Neuronal stem cell (in vitro differentiated cells): Measurements from ENCODE around the gene GRIA4.

Experiments
- DNase-seq: peaks from one replicate; pipeline ENCODE4 v3.0.0-alpha.2; 2013; ENCODE audit warnings: low spot score
- H2AFZ ChIP-seq: one replicate; pipeline ENCODE4 v1.6.1; 2013; ENCODE audit warnings: mild to moderate bottlenecking, low read length, inconsistent platforms
- H2AK5ac ChIP-seq: 2 replicates; pipeline ENCODE4 v1.6.1; 2013; ENCODE audit warnings: low read depth, mild to moderate bottlenecking, inconsistent platforms, low read length, moderate library complexity, mixed read lengths
- H2BK120ac ChIP-seq: 2 replicates; pipeline ENCODE4 v1.6.1; 2013; ENCODE audit warnings: low read depth, mild to moderate bottlenecking, inconsistent platforms, low read length, moderate library complexity, mixed read lengths
- H2BK12ac ChIP-seq: one replicate; pipeline ENCODE4 v1.6.1; 2013; ENCODE audit warnings: low read length, inconsistent platforms
- H2BK15ac ChIP-seq: 2 replicates; pipeline ENCODE4 v1.6.1; 2013; ENCODE audit warnings: mild to moderate bottlenecking, low read length, inconsistent platforms, mixed read lengths
- H2BK5ac ChIP-seq: one replicate; pipeline ENCODE4 v1.6.1; 2013; ENCODE audit warnings: inconsistent platforms, mild to moderate bottlenecking, low read length, moderate library complexity
- H3K14ac ChIP-seq: one replicate; pipeline ENCODE4 v1.6.1; 2013; ENCODE audit warnings: low read length, inconsistent platforms
- H3K18ac ChIP-seq: 2 replicates; pipeline ENCODE4 v1.6.1; 2013; ENCODE audit warnings: low read length, inconsistent platforms
- H3K23ac ChIP-seq: 2 replicates; pipeline ENCODE4 v1.6.1; 2013; ENCODE audit warnings: low read depth, mild to moderate bottlenecking, mixed read lengths, low read length, inconsistent platforms; ENCODE audit not compliant: poor library complexity
- H3K27ac ChIP-seq: replicated peaks from 3 replicates; pipeline ENCODE4 v1.5.1; 2013; ENCODE audit warnings: low read length, inconsistent platforms
- H3K27me3 ChIP-seq, 3 experiments: 2 replicates each; pipeline ENCODE4 v1.6.1; 2013; ENCODE audit warnings: low read length in 3 of 3, mild to moderate bottlenecking in 2 of 3, inconsistent platforms in 1 of 3, low read depth in 1 of 3, mixed read lengths in 1 of 3, moderate library complexity in 1 of 3; ENCODE audit not compliant: control insufficient read depth in 3 of 3, insufficient read depth in 3 of 3
- H3K36me3 ChIP-seq, 2 donors: replicated peaks in 1 of 2; 2 replicates each; pipeline ENCODE4 v1.6.1; 2013; ENCODE audit warnings: low read length in 2 of 2; ENCODE audit not compliant: control insufficient read depth in 2 of 2, insufficient read depth in 2 of 2
- H3K4ac ChIP-seq: 2 replicates; pipeline ENCODE4 v1.6.1; 2013; ENCODE audit warnings: inconsistent platforms, mild to moderate bottlenecking, low read length, moderate library complexity
- H3K4me1 ChIP-seq, 2 donors: 1 replicate in 1 of 2; 2 replicates in 1 of 2; pipeline ENCODE4 v1.6.1; 2013; ENCODE audit warnings: low read length in 2 of 2, low read depth in 1 of 2; ENCODE audit not compliant: control insufficient read depth in 2 of 2, insufficient read depth in 1 of 2
- H3K4me2 ChIP-seq: one replicate; pipeline ENCODE4 v1.6.1; 2013; ENCODE audit warnings: mild to moderate bottlenecking, low read length, inconsistent platforms; ENCODE audit not compliant: insufficient read depth, poor library complexity, severe bottlenecking
- H3K4me3 ChIP-seq, 2 donors: 2 replicates each; pipeline ENCODE4 v1.5.1; 2013; ENCODE audit warnings: low read length in 2 of 2, mild to moderate bottlenecking in 2 of 2, inconsistent platforms in 1 of 2, moderate library complexity in 1 of 2
- H3K79me1 ChIP-seq: one replicate; pipeline ENCODE4 v1.6.1; 2013; ENCODE audit warnings: low read depth, mild to moderate bottlenecking, inconsistent platforms, low read length, moderate library complexity
- H3K9ac ChIP-seq: one replicate; pipeline ENCODE4 v1.6.1; 2013; ENCODE audit warnings: mild to moderate bottlenecking, low read depth, low read length, inconsistent platforms; ENCODE audit not compliant: poor library complexity
- H3K9me3 ChIP-seq, 2 donors: replicated peaks in 1 of 2; 2 replicates each; pipeline versions ENCODE3 to v1.6.1; 2013; ENCODE audit warnings: low read length in 2 of 2, mild to moderate bottlenecking in 2 of 2, inconsistent platforms in 1 of 2, low read depth in 1 of 2, mixed read lengths in 1 of 2, moderate library complexity in 1 of 2; ENCODE audit not compliant: control insufficient read depth in 2 of 2, insufficient read depth in 1 of 2
- H4K8ac ChIP-seq: one replicate; pipeline ENCODE4 v1.6.1; 2013; ENCODE audit warnings: low read depth, mild to moderate bottlenecking, inconsistent platforms, low read length, moderate library complexity
- H4K91ac ChIP-seq: one replicate; pipeline ENCODE4 v1.6.1; 2013; ENCODE audit warnings: low read length, low read depth, mild to moderate bottlenecking, inconsistent platforms; ENCODE audit not compliant: poor library complexity
- WGBS, 2 donors: extraction: QIAGEN DNeasy Blood & Tissue Kit; methylation state at CpG; one replicate each; pipeline ENCODE4 v1.1.7; 2013; ENCODE audit warnings: missing lambda C conversion rate in 2 of 2, mixed read lengths in 1 of 2; ENCODE audit not compliant: insufficient read length in 2 of 2, insufficient replicate concordance in 1 of 2; ENCODE audit errors: extremely low coverage in 2 of 2; 5-methylcytosine and 5-hydroxymethylcytosine counted together

GRIA4 gene

GRCh38 chr11:105635466-105635865 lies 25.6 kb downstream of the GRIA4 start:
- Histone ChIP-seq H3K36me3 (no peaks in the 10 kb centered on the region), H3K4me1 (no peaks in the 10 kb centered on the region), H3K79me1 (no peaks in the 10 kb centered on the region), H2AFZ (no peak overlapping the region), H2BK120ac (no peak overlapping the region), H3K18ac (no peak overlapping the region), H3K27me3 (no peaks in the 10 kb centered on the region), H2AK5ac (no peak overlapping the region), H3K14ac (no peak overlapping the region), H3K9me3 (no peaks in the 10 kb centered on the region), H3K9ac (no peak overlapping the region), H2BK15ac (no peak overlapping the region), H2BK12ac (no peak overlapping the region), H3K4ac (no peak overlapping the region), H2BK5ac (no peak overlapping the region), H3K4me2 (no peak overlapping the region), H4K8ac (no peak overlapping the region), H3K23ac (no peak overlapping the region), H3K27ac (no peak overlapping the region), H3K4me3 (no peak overlapping the region), H4K91ac (no peak overlapping the region)
- WGBS, 2 donors = no CpG with 5 or more reads among the region's 4 CpGs
- no peak for DNase-seq

DNA sequence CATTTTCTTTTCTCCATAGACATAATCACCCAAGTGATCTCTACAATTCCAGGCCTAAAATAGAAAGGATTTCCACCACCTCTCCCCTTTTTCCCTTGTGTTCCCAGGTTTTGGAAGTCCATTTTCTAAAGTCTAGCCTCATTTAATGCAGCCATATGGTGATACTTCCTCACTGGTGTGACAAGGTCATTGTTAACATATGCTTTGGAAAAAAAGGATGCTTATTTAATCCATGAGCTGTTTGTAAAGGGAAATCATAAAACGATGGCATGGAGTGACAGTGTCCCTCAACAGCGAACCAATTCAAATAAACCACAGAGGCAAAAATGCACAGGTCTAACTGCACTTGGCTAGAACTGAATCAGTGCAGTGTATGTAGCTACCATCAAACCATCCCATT lies 26.6 kb downstream of the GRIA4 start:
- H2BK120ac ChIP-seq = no peak overlapping the region
- no peaks in the 10 kb centered on the region for H3K36me3 ChIP-seq
- H3K79me1 ChIP-seq = no peaks in the 10 kb centered on the region
- no peak overlapping the region for H2BK12ac ChIP-seq
- H2BK15ac ChIP-seq = no peak overlapping the region
- H3K27me3 ChIP-seq = no peaks in the 10 kb centered on the region
- no peak overlapping the region for H3K27ac ChIP-seq
- no peaks in the 10 kb centered on the region for H3K4me1 ChIP-seq
- DNase-seq = no peak
- H2BK5ac ChIP-seq = no peak overlapping the region
- H3K9me3 ChIP-seq = no peaks in the 10 kb centered on the region
- H3K4me2 ChIP-seq = no peak overlapping the region
- no peak overlapping the region for H3K4ac ChIP-seq
- no peak overlapping the region for H3K18ac ChIP-seq
- WGBS, 2 donors = no CpG with 5 or more reads among the region's 2 CpGs
- H3K9ac ChIP-seq = no peak overlapping the region
- H3K23ac ChIP-seq = no peak overlapping the region
- H2AK5ac ChIP-seq = no peak overlapping the region
- H4K91ac ChIP-seq = no peak overlapping the region
- H3K4me3 ChIP-seq = no peak overlapping the region
- H4K8ac ChIP-seq = no peak overlapping the region
- no peak overlapping the region for H3K14ac ChIP-seq
- no peak overlapping the region for H2AFZ ChIP-seq

DNA sequence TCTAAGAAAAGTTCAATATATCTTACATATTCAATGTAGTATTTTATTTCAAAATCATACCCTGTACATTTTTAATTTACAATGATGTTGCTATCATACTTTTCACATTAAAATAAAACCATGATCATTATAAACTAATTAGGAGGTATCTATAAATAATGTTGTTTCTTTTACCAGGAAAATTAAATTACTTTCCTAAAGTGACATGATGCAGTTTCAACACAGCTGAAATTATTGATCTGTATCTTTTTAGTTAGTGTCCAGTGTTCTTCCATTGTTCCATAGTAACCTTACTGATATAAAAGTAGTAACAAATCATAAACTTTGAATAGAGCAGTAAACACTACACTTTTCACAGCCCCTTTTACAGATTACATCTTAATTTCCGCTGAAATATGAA lies 29.7 kb downstream of the GRIA4 start:
- no peak overlapping the region for H2AK5ac ChIP-seq
- no peak overlapping the region for H4K91ac ChIP-seq
- H2BK5ac ChIP-seq = no peak overlapping the region
- H3K4me3 ChIP-seq = no peak overlapping the region
- no peak overlapping the region for H2BK120ac ChIP-seq
- H3K4me1 ChIP-seq = no peaks in the 10 kb centered on the region
- no peaks in the 10 kb centered on the region for H3K36me3 ChIP-seq
- H3K9ac ChIP-seq = no peak overlapping the region
- no peaks in the 10 kb centered on the region for H3K27me3 ChIP-seq
- WGBS, 2 donors = no CpG with 5 or more reads among the region's 1 CpG
- no peak overlapping the region for H3K4me2 ChIP-seq
- H3K14ac ChIP-seq = no peak overlapping the region
- H3K23ac ChIP-seq = no peak overlapping the region
- no peaks in the 10 kb centered on the region for H3K9me3 ChIP-seq
- no peak overlapping the region for H4K8ac ChIP-seq
- no peak overlapping the region for H2BK15ac ChIP-seq
- H2AFZ ChIP-seq = no peak overlapping the region
- DNase-seq = no peak
- no peak overlapping the region for H2BK12ac ChIP-seq
- H3K4ac ChIP-seq = no peak overlapping the region
- no peak overlapping the region for H3K18ac ChIP-seq
- no peak overlapping the region for H3K27ac ChIP-seq
- H3K79me1 ChIP-seq = no peaks in the 10 kb centered on the region

GRCh38 chr11:105641433-105641832 lies 31.6 kb downstream of the GRIA4 start:
- Histone ChIP-seq H3K18ac (no peak overlapping the region), H3K9me3 (no peaks in the 10 kb centered on the region), H3K36me3 (no peaks in the 10 kb centered on the region), H3K79me1 (no peaks in the 10 kb centered on the region), H3K4me2 (no peak overlapping the region), H2BK15ac (no peak overlapping the region), H3K9ac (no peak overlapping the region), H2BK12ac (no peak overlapping the region), H2AFZ (no peak overlapping the region), H3K27me3 (no peaks in the 10 kb centered on the region), H2BK5ac (no peak overlapping the region), H4K8ac (no peak overlapping the region), H2BK120ac (no peak overlapping the region), H3K4ac (no peak overlapping the region), H4K91ac (no peak overlapping the region), H3K4me3 (no peak overlapping the region), H3K14ac (no peak overlapping the region), H3K23ac (no peak overlapping the region), H2AK5ac (no peak overlapping the region), H3K27ac (no peak overlapping the region), H3K4me1 (peaks cover 0 to 4% of the 10 kb centered on the region in 2 donors)
- DNase-seq = no peak
